Gastroesophageal sphincter (tissue), 3 donors: Measurements from ENCODE around the gene SLC25A1.

Source experiments
- CTCF ChIP-seq, 4 experiments: fragments of 200-600 bp in 2 of 4; fragments of 450-650 bp in 2 of 4; sonication (generic) in 1 of 4; IDR thresholded peaks; one replicate each; pipeline ENCODE4 v1.5.1; 2017 to 2019; ENCODE audit warnings: antibody characterized with exemption in 4 of 4, mild to moderate bottlenecking in 2 of 4, moderate library complexity in 2 of 4
- POLR2A ChIP-seq, 2 donors: fragments of 450-650 bp; IDR thresholded peaks; one replicate each; pipeline ENCODE4 v1.6.1; 2017; ENCODE audit warnings: antibody characterized with exemption in 2 of 2, mild to moderate bottlenecking in 2 of 2, moderate library complexity in 1 of 2

GRCh38 chr22:19193879-19194278 lies 15.3 kb upstream of the SLC25A1 start:
- TF ChIP-seq CTCF (IDR thresholded peaks at IDR 0.05) (no peak), POLR2A (IDR thresholded peaks at IDR 0.05) (no peak)
